ENCODE data around the gene CCDC127. TPM values are rescaled to one million over a fixed set of nuclear protein-coding genes. Genes with fewer than 3 reads are reported as not detected.

CCDC127 gene
- total and polyA plus RNA-seq, 2 donors (not counting 1 experiment from before 2014, with no cell fraction given): 1.4 to 8.7 TPM

- Histone ChIP-seq H3K36me3 (replicated peaks in 1 of 2; ENCODE audit: control extremely low read depth in 1 of 2, control insufficient read depth in 1 of 2, extremely low read depth in 1 of 2, insufficient read depth in 2 of 2, low read length in 1 of 2) (no peaks in the 10 kb centered on the region), H3K79me2 (ENCODE audit: control insufficient read depth, insufficient read depth, low read length) (no peaks in the 10 kb centered on the region), H3K9me3 (ENCODE audit: control extremely low read depth in 1 of 3, control insufficient read depth in 2 of 3, insufficient read depth in 1 of 3, low read length in 2 of 3) (peaks cover 0 to 2% (median 0%) of the 10 kb centered on the region in 3 donors), H2AFZ (ENCODE audit: insufficient read depth, low read depth, low read length, poor library complexity, severe bottlenecking) (no peak overlapping the region), H3K27me3 (replicated peaks in 1 of 4; ENCODE audit: control extremely low read depth in 1 of 4, control insufficient read depth in 3 of 4, insufficient read depth in 4 of 4, low read length in 3 of 4) (no peaks in the 10 kb centered on the region), H3K4me1 (ENCODE audit: control insufficient read depth in 2 of 2, insufficient read depth in 2 of 2, low read length in 2 of 2) (no peaks in the 10 kb centered on the region), H3K9ac (ENCODE audit: low read length) (no peak overlapping the region), H3K4me3 (ENCODE audit: control extremely low read depth in 1 of 5, extremely low read depth in 1 of 5, insufficient read depth in 1 of 5, low read depth in 2 of 5, low read length in 4 of 5) (no peak overlapping the region), H3K4me2 (replicated peaks; ENCODE audit: low read depth, low read length, poor library complexity, severe bottlenecking) (no peak overlapping the region), H3K27ac (ENCODE audit: low read length in 2 of 2) (no peak overlapping the region), H4K20me1 (ENCODE audit: control insufficient read depth, insufficient read depth, low read length, poor library complexity, severe bottlenecking) (no peaks in the 10 kb centered on the region)
- H3K27me3 Mint-ChIP-seq: peaks cover 18% of the 10 kb centered on the region
- H3K9me3 Mint-ChIP-seq (ENCODE audit: insufficient read depth): no peaks in the 10 kb centered on the region
- H3K4me1 Mint-ChIP-seq: no peaks in the 10 kb centered on the region
- DNase-seq (no peak), ATAC-seq (ENCODE audit: low read depth) (no peak)
- ChIA-PET CTCF (no interaction called here), POLR2A (no interaction called here)
- 46% methylated on average over 18 of the region's 19 CpGs for WGBS (ENCODE audit: insufficient coverage)
- TF ChIP-seq, protein P1, sequence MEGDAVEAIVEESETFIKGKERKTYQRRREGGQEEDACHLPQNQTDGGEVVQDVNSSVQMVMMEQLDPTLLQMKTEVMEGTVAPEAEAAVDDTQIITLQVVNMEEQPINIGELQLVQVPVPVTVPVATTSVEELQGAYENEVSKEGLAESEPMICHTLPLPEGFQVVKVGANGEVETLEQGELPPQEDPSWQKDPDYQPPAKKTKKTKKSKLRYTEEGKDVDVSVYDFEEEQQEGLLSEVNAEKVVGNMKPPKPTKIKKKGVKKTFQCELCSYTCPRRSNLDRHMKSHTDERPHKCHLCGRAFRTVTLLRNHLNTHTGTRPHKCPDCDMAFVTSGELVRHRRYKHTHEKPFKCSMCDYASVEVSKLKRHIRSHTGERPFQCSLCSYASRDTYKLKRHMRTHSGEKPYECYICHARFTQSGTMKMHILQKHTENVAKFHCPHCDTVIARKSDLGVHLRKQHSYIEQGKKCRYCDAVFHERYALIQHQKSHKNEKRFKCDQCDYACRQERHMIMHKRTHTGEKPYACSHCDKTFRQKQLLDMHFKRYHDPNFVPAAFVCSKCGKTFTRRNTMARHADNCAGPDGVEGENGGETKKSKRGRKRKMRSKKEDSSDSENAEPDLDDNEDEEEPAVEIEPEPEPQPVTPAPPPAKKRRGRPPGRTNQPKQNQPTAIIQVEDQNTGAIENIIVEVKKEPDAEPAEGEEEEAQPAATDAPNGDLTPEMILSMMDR (IDR thresholded peaks at IDR 0.05): no peak
- TF ChIP-seq EZH2 (IDR thresholded peaks at IDR 0.05; ENCODE audit: borderline replicate concordance, insufficient read depth, low read depth, low read length, poor library complexity, severe bottlenecking): no peak
- no peak overlapping the region for H3K27ac Mint-ChIP-seq
- H3K4me3 Mint-ChIP-seq: no peak overlapping the region
- intact Hi-C loops (cut with micrococcal nuclease): no loop called here
Observed at GRCh38 chr5:159448-160172, 58.3 kb downstream of the CCDC127 start.

DNA sequence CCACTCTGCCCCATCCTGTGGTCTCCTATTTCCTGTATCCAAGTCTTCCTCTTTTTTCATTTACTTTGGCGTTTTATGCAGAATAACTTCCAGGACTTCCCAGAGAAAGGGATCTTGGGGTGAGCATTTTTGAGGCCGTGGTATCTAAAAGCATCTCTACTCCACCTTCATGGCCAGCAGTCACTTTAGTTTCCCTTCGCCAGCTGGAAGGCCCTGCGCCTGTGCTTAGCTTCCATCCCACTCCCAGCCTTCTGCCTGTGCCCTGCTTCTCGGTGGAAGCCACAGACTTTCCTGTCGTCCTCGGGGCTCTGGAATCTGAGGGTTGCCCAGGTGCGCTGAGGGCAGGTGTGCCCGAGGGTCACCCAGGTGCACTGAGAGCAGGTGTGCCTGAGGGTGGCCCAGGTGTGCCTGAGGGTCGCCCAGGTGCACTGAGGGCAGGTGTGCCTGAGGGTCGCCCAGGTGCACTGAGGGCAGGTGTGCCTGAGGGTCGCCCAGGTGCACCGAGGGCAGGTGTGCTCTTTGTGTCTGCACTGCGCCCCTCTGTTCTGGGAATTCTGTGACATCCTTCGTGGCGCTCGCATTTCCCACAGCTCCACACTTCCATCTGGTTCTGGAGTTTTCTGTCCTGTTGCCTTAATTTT is 59.0 kb downstream of the CCDC127 start:
- CTCF ChIA-PET: no interaction called here

More for the DNA sequence above, 59.0 kb downstream of the CCDC127 start:
- no peaks in the 10 kb centered on the region for H3K79me2 ChIP-seq (ENCODE audit: control insufficient read depth, insufficient read depth, low read length)
- intact Hi-C loops (cut with micrococcal nuclease): no loop called here
- WGBS (ENCODE audit: insufficient coverage): 70% methylated on average over 13 of the region's 17 CpGs
- H3K9ac ChIP-seq (ENCODE audit: low read length): no peak overlapping the region
- H3K27ac ChIP-seq (ENCODE audit: low read length in 2 of 2): no peak overlapping the region
- H3K27me3 Mint-ChIP-seq: peaks cover 18% of the 10 kb centered on the region
- no peaks in the 10 kb centered on the region for H3K9me3 ChIP-seq (ENCODE audit: control extremely low read depth in 1 of 3, control insufficient read depth in 2 of 3, insufficient read depth in 1 of 3, low read length in 2 of 3)
- H3K4me3 ChIP-seq (ENCODE audit: control extremely low read depth in 1 of 5, extremely low read depth in 1 of 5, insufficient read depth in 1 of 5, low read depth in 2 of 5, low read length in 4 of 5): no peak overlapping the region
- ATAC-seq (ENCODE audit: low read depth): no peak
- TF ChIP-seq, protein P1 (IDR thresholded peaks at IDR 0.05): no peak
- no peak for TF ChIP-seq EZH2 (IDR thresholded peaks at IDR 0.05; ENCODE audit: borderline replicate concordance, insufficient read depth, low read depth, low read length, poor library complexity, severe bottlenecking)
- H3K4me1 Mint-ChIP-seq: no peaks in the 10 kb centered on the region
- no peaks in the 10 kb centered on the region for H3K9me3 Mint-ChIP-seq (ENCODE audit: insufficient read depth)
- no peaks in the 10 kb centered on the region for H3K4me1 ChIP-seq (ENCODE audit: control insufficient read depth in 2 of 2, insufficient read depth in 2 of 2, low read length in 2 of 2)
- no peak overlapping the region for H3K27ac Mint-ChIP-seq
- DNase-seq: no peak
- H3K36me3 ChIP-seq (replicated peaks in 1 of 2; ENCODE audit: control extremely low read depth in 1 of 2, control insufficient read depth in 1 of 2, extremely low read depth in 1 of 2, insufficient read depth in 2 of 2, low read length in 1 of 2): no peaks in the 10 kb centered on the region
- H3K27me3 ChIP-seq (replicated peaks in 1 of 4; ENCODE audit: control extremely low read depth in 1 of 4, control insufficient read depth in 3 of 4, insufficient read depth in 4 of 4, low read length in 3 of 4): no peaks in the 10 kb centered on the region
- H3K4me2 ChIP-seq (replicated peaks; ENCODE audit: low read depth, low read length, poor library complexity, severe bottlenecking): no peak overlapping the region
- H3K4me3 Mint-ChIP-seq: no peak overlapping the region
- H4K20me1 ChIP-seq (ENCODE audit: control insufficient read depth, insufficient read depth, low read length, poor library complexity, severe bottlenecking): no peaks in the 10 kb centered on the region
- H2AFZ ChIP-seq (ENCODE audit: insufficient read depth, low read depth, low read length, poor library complexity, severe bottlenecking): no peak overlapping the region
- POLR2A ChIA-PET: no interaction called here
